Esophagus muscularis mucosa (tissue), 3 donors: Measurements from ENCODE around the gene CYP27B1.
A peak's percentile ranks its signal among the peaks of the same experiment; 100 is the strongest.

ENCODE experiments used
- POLR2A ChIP-seq: fragments of 450-650 bp; IDR thresholded peaks from one replicate; pipeline ENCODE4 v1.6.1; 2017; ENCODE audit warnings: antibody characterized with exemption, moderate library complexity, mild to moderate bottlenecking, low read depth
- POLR2AphosphoS5 ChIP-seq, 2 donors: sonication (generic); formaldehyde crosslinking; IDR thresholded peaks; one replicate each; pipeline ENCODE4 v1.6.1; 2017; ENCODE audit warnings: antibody characterized with exemption in 2 of 2
- TF ChIP-seq, protein P1 (sequence below), 3 experiments: fragments of 200-600 bp in 2 of 3; fragments of 450-650 bp in 1 of 3; sonication (generic) in 2 of 3; IDR thresholded peaks; one replicate each; pipeline ENCODE4 v1.5.1; 2017 to 2019; ENCODE audit warnings: antibody characterized with exemption in 3 of 3, mild to moderate bottlenecking in 2 of 3, moderate library complexity in 1 of 3

DNA sequence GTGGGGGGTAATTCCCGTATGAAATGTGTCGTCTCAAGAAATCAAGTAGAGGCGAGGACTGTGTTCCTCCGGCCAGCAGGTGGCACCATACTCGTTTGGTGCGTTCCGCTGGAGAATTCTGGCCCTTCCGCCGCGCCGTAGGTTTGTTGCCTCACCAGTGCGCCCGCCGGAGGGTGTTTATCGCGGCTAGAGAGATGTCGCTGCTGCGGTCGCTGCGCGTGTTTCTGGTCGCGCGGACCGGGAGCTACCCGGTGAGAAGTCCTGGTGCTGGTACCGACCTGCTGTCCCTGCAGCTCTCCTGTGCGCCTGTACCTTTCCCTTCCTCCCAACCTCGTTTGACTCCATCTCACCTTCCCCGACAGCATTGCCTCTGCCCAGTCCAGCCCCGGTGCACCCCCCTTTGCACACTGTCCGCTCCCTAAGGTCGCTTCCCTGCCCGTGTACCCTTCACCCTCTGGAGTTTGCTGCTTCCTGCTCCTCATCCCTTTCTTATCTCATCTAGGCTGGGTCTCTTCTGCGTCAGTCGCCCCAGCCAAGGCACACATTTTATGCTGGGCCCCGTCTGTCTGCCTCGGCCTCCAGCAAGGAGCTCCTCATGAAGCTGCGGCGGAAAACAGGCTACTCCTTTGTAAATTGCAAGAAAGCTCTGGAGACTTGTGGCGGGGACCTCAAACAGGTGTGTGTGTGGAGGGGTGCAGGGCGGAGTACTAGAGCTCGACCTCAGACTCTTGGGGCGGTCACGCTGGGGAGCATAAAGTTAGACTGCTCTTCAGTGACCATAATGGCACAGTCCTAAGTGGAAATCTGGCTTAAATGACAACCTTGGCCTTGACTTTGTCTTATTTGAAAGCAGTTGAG lies 16.0 kb upstream of the CYP27B1 start, which contains the start of gene TSFM:
- TF ChIP-seq, protein P1, sequence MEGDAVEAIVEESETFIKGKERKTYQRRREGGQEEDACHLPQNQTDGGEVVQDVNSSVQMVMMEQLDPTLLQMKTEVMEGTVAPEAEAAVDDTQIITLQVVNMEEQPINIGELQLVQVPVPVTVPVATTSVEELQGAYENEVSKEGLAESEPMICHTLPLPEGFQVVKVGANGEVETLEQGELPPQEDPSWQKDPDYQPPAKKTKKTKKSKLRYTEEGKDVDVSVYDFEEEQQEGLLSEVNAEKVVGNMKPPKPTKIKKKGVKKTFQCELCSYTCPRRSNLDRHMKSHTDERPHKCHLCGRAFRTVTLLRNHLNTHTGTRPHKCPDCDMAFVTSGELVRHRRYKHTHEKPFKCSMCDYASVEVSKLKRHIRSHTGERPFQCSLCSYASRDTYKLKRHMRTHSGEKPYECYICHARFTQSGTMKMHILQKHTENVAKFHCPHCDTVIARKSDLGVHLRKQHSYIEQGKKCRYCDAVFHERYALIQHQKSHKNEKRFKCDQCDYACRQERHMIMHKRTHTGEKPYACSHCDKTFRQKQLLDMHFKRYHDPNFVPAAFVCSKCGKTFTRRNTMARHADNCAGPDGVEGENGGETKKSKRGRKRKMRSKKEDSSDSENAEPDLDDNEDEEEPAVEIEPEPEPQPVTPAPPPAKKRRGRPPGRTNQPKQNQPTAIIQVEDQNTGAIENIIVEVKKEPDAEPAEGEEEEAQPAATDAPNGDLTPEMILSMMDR (IDR thresholded peaks at IDR 0.05), result peak; percentile 98 to 99 (median 98)
- TF ChIP-seq POLR2A (peak; percentile 42), POLR2AphosphoS5 (IDR thresholded peaks at IDR 0.05) (peak; percentile 91 to 97)
